ENCODE data around the gene HEATR1.

Gene HEATR1

GRCh38 chr1:236603991-236604904 lies at the start of gene HEATR1:
Gene HEATR1, minus strand, starts transcription at chr1:236604516. Its CDS starts 421 bp downstream, at chr1:236604095.
- ChIA-PET POLR2A (ENCODE audit: low non-redundant PET) (no interaction called here), CTCF (interaction anchor here (0.6 to 0.7 kb wide), 4 partner anchors 52 to 1462 kb away, joined by 3 to 6 read pairs (median 3); no protein-coding TSS in a partner anchor)
- peak; percentile 90 for DNase-seq (ENCODE audit: low spot score)
- H3K27ac ChIP-seq, result peak within 1 kb of the TSS; percentile 73
- TF ChIP-seq CTCF (conservative IDR thresholded peaks at IDR 0.05; ENCODE audit: low read depth), result no peak

- CTCF ChIA-PET, result no interaction called here
- no peak overlapping the region for H3K27ac ChIP-seq
- no peak for DNase-seq (ENCODE audit: low spot score)
- no peak for TF ChIP-seq CTCF (conservative IDR thresholded peaks at IDR 0.05; ENCODE audit: low read depth)
- POLR2A ChIA-PET (ENCODE audit: low non-redundant PET), result no interaction called here
These were observed 40.8 kb upstream of the HEATR1 start for GRCh38 chr1:236645016-236645680.

GRCh38 chr1:236642763-236643162 lies 38.4 kb upstream of the HEATR1 start:
- CTCF ChIA-PET, result no interaction called here
- H3K27ac ChIP-seq, result no peak overlapping the region
- no peak for TF ChIP-seq CTCF (conservative IDR thresholded peaks at IDR 0.05; ENCODE audit: low read depth)
- DNase-seq (ENCODE audit: low spot score), result no peak
- POLR2A ChIA-PET (ENCODE audit: low non-redundant PET), result no interaction called here

- ChIA-PET CTCF (interaction anchor here (0.6 to 0.8 kb wide), 4 partner anchors 32 to 905 kb away, joined by 3 to 5 read pairs (median 4); no protein-coding TSS in a partner anchor), POLR2A (ENCODE audit: low non-redundant PET) (no interaction called here)
- H3K27ac ChIP-seq, result no peak overlapping the region
- DNase-seq (ENCODE audit: low spot score), result no peak
- TF ChIP-seq CTCF (conservative IDR thresholded peaks at IDR 0.05; ENCODE audit: low read depth), result no peak
These were observed 35.4 kb upstream of the HEATR1 start for GRCh38 chr1:236639686-236640085.

- TF ChIP-seq CTCF (conservative IDR thresholded peaks at IDR 0.05; ENCODE audit: low read depth), result no peak
- CTCF ChIA-PET, result interaction anchor here (0.7 to 0.8 kb wide), 2 partner anchors 162 to 292 kb away, joined by 4 to 5 read pairs; no protein-coding TSS in a partner anchor
- no peak for DNase-seq (ENCODE audit: low spot score)
- H3K27ac ChIP-seq, result no peak overlapping the region
- POLR2A ChIA-PET (ENCODE audit: low non-redundant PET), result no interaction called here
These were observed 34.6 kb upstream of the HEATR1 start for GRCh38 chr1:236638945-236639344.

GRCh38 chr1:236636017-236636416 lies 31.7 kb upstream of the HEATR1 start:
- ChIA-PET CTCF (no interaction called here), POLR2A (ENCODE audit: low non-redundant PET) (no interaction called here)
- TF ChIP-seq CTCF (conservative IDR thresholded peaks at IDR 0.05; ENCODE audit: low read depth), result no peak
- DNase-seq (ENCODE audit: low spot score), result no peak
- H3K27ac ChIP-seq, result no peak overlapping the region

Measured in RWPE1 (cell line).